MM.1S (cell line): ENCODE data around the gene RFC1.
"Not testable (repeated sequence)": the region's sequence is repeated elsewhere in the genome, so short reads cannot be mapped to it uniquely, and the experiment has no call there.

Experiments
- DNase-seq: peaks from one replicate; pipeline ENCODE4 v3.0.0-alpha.2; 2015
- H2AFZ ChIP-seq: fragments of 300-600 bp; sonication (generic); 2 replicates; pipeline ENCODE4 v1.6.0; 2016; ENCODE audit warnings: antibody characterized with exemption, low read length
- H3F3A ChIP-seq: fragments of 300-600 bp; sonication (generic); 2 replicates; pipeline ENCODE4 v1.6.1; 2016; ENCODE audit warnings: mild to moderate bottlenecking, antibody characterized with exemption, low read length, moderate library complexity, mixed read lengths; ENCODE audit not compliant: insufficient read depth
- H3K27ac ChIP-seq: fragments of 300-600 bp; sonication (generic); 2 replicates; pipeline ENCODE4 v1.5.1; 2016; ENCODE audit warnings: mild to moderate bottlenecking, low read length
- H3K27me3 ChIP-seq: fragments of 300-600 bp; sonication (generic); replicated peaks from 2 replicates; pipeline ENCODE4 v1.6.0; 2016; ENCODE audit warnings: low read length; ENCODE audit not compliant: insufficient read depth
- H3K36me3 ChIP-seq: fragments of 300-600 bp; sonication (generic); replicated peaks from 2 replicates; pipeline ENCODE4 v1.6.1; 2016; ENCODE audit warnings: mild to moderate bottlenecking, low read length, mixed read lengths; ENCODE audit not compliant: insufficient read depth
- H3K4me1 ChIP-seq: fragments of 300-600 bp; sonication (generic); 2 replicates; pipeline ENCODE4 v1.6.1; 2016; ENCODE audit warnings: low read length, mixed read lengths
- H3K4me2 ChIP-seq: fragments of 300-600 bp; sonication (generic); 2 replicates; pipeline ENCODE4 v1.6.0; 2016; ENCODE audit warnings: low read depth, low read length
- H3K4me3 ChIP-seq: fragments of 300-600 bp; sonication (generic); 2 replicates; pipeline ENCODE4 v1.5.1; 2016; ENCODE audit warnings: low read length, mixed read lengths
- H3K79me2 ChIP-seq: fragments of 300-600 bp; sonication (generic); 2 replicates; pipeline ENCODE4 v1.6.1; 2016; ENCODE audit warnings: mixed run types, low read length, mixed read lengths
- H3K9ac ChIP-seq: fragments of 300-600 bp; sonication (generic); 2 replicates; pipeline ENCODE4 v1.6.1; 2016; ENCODE audit warnings: low read length, mixed read lengths
- H3K9me2 ChIP-seq: fragments of 300-600 bp; sonication (generic); replicated peaks from 2 replicates; pipeline ENCODE4 v1.6.1; 2016; ENCODE audit warnings: mild to moderate bottlenecking, low read length, mixed read lengths; ENCODE audit not compliant: insufficient read depth
- H3K9me3 ChIP-seq: fragments of 300-600 bp; sonication (generic); replicated peaks from 2 replicates; pipeline ENCODE4 v1.6.1; 2016; ENCODE audit warnings: mild to moderate bottlenecking, low read length, mixed read lengths; ENCODE audit not compliant: insufficient read depth
- H4K20me1 ChIP-seq: fragments of 300-600 bp; sonication (generic); 2 replicates; pipeline ENCODE4 v1.6.1; 2016; ENCODE audit warnings: mild to moderate bottlenecking, low read length, moderate library complexity, mixed read lengths; ENCODE audit not compliant: insufficient read depth
- EZH2 ChIP-seq: fragments of 300-600 bp; sonication (generic); optimal IDR thresholded peaks from 2 replicates; pipeline ENCODE3; 2017; ENCODE audit warnings: low read depth, mild to moderate bottlenecking, antibody characterized with exemption, low read length, mixed read lengths
- EZH2phosphoT487 ChIP-seq: fragments of 300-600 bp; sonication (generic); IDR thresholded peaks from 2 replicates; pipeline ENCODE4 v1.6.1; 2018; ENCODE audit warnings: antibody characterized with exemption, low read length
- TF ChIP-seq, protein P1 (sequence below): fragments of 300-600 bp; sonication (generic); IDR thresholded peaks from 2 replicates; pipeline ENCODE4 v1.5.1; 2016; ENCODE audit warnings: antibody characterized with exemption, low read length, mixed read lengths

RFC1 gene

DNA sequence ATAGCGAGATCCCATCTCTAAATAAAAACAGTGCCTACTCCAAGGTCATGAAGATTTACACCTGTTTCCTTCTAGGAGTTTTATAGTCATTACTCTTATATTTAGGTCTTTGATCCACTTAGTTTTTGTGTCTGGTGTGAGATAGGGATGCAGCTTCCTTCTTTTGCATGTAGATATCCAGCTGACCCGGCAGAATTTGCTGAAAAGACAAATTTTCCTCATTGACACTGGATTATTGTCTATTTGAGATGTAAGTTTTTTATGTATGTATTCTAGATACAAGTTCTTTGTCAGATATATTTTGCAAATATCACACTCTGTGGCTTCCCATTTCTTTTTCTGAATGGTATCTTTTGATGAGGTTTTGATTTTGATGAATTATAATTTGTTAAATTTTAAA lies 85.4 kb downstream of the RFC1 start:
- no peak for DNase-seq
- TF ChIP-seq EZH2phosphoT487 (no peak), EZH2 (no peak)
- TF ChIP-seq, protein P1, sequence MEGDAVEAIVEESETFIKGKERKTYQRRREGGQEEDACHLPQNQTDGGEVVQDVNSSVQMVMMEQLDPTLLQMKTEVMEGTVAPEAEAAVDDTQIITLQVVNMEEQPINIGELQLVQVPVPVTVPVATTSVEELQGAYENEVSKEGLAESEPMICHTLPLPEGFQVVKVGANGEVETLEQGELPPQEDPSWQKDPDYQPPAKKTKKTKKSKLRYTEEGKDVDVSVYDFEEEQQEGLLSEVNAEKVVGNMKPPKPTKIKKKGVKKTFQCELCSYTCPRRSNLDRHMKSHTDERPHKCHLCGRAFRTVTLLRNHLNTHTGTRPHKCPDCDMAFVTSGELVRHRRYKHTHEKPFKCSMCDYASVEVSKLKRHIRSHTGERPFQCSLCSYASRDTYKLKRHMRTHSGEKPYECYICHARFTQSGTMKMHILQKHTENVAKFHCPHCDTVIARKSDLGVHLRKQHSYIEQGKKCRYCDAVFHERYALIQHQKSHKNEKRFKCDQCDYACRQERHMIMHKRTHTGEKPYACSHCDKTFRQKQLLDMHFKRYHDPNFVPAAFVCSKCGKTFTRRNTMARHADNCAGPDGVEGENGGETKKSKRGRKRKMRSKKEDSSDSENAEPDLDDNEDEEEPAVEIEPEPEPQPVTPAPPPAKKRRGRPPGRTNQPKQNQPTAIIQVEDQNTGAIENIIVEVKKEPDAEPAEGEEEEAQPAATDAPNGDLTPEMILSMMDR: no peak
- no peaks in the 10 kb centered on the region for H3K79me2 ChIP-seq
- H3K4me1 ChIP-seq: no peaks in the 10 kb centered on the region
- no peaks in the 10 kb centered on the region for H4K20me1 ChIP-seq
- H2AFZ ChIP-seq: no peak overlapping the region
- no peak overlapping the region for H3K9ac ChIP-seq
- H3K9me3 ChIP-seq: no peaks in the 10 kb centered on the region
- H3K36me3 ChIP-seq: no peaks in the 10 kb centered on the region; the same call in 1 of the 2 replicates
- no peak overlapping the region for H3K4me2 ChIP-seq
- H3K27me3 ChIP-seq: no peaks in the 10 kb centered on the region
- no peaks in the 10 kb centered on the region for H3F3A ChIP-seq
- H3K9me2 ChIP-seq: no peaks in the 10 kb centered on the region
- no peak overlapping the region for H3K4me3 ChIP-seq
- H3K27ac ChIP-seq: no peak overlapping the region

DNA sequence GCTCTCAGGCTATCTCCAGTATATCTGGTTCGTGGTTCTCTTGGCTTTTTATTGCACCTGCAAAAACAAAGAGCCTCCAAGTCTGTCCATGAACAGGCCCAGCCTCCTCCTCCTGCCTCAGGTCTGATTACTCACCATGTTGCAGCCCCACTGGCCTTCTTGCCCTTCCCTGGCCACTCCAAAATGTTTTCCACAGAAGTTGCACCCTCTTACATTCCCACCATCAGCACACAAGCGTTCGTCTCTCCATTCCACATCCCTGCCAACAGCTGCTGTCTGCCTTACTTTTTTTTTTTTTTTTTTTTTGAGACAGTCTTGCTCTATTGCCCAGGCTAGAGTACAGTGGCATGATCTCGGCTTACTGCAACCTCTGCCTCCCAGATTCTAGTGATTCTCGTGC lies 86.7 kb downstream of the RFC1 start:
- Histone ChIP-seq H3F3A (no peaks in the 10 kb centered on the region), H3K9me3 (no peaks in the 10 kb centered on the region), H3K27ac (no peak overlapping the region), H3K4me1 (no peaks in the 10 kb centered on the region), H3K4me3 (no peak overlapping the region), H3K9ac (no peak overlapping the region), H4K20me1 (no peaks in the 10 kb centered on the region), H3K4me2 (no peak overlapping the region), H3K27me3 (no peaks in the 10 kb centered on the region), H2AFZ (no peak overlapping the region), H3K36me3 (no peaks in the 10 kb centered on the region; the same call in 1 of the 2 replicates), H3K79me2 (no peaks in the 10 kb centered on the region), H3K9me2 (no peaks in the 10 kb centered on the region)
- TF ChIP-seq EZH2phosphoT487 (no peak), EZH2 (no peak)
- TF ChIP-seq, protein P1: no peak
- DNase-seq: no peak

DNA sequence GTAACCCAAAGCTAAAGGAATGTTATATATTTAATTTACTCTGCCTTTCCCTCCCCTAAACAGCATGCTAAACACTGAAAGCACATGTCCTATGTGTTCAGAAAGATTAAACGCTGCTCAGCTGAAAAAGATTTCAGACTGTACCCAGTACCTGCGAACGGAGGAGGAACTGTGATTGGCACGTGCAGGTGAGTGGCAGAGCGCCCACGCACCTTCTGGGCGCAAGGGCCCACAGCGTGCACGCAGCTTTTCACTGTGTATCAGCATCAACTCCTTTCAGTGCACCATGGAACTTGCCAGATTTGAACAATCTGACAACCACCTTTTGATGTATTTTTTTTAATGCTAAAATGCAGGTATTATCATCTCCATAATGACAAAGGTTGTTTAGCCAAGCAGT lies 87.7 kb downstream of the RFC1 start:
- Histone ChIP-seq H2AFZ (no peak overlapping the region), H3K27me3 (no peaks in the 10 kb centered on the region), H3K9me3 (no peaks in the 10 kb centered on the region), H3K9ac (no peak overlapping the region), H3K27ac (no peak overlapping the region), H3K36me3 (no peaks in the 10 kb centered on the region; the same call in 1 of the 2 replicates), H3K4me2 (no peak overlapping the region), H3K79me2 (no peaks in the 10 kb centered on the region), H3K9me2 (no peaks in the 10 kb centered on the region), H3F3A (no peaks in the 10 kb centered on the region), H3K4me3 (no peak overlapping the region), H3K4me1 (no peaks in the 10 kb centered on the region), H4K20me1 (no peaks in the 10 kb centered on the region)
- no peak for TF ChIP-seq EZH2phosphoT487
- TF ChIP-seq, protein P1: no peak
- no peak for TF ChIP-seq EZH2
- DNase-seq: no peak

DNA sequence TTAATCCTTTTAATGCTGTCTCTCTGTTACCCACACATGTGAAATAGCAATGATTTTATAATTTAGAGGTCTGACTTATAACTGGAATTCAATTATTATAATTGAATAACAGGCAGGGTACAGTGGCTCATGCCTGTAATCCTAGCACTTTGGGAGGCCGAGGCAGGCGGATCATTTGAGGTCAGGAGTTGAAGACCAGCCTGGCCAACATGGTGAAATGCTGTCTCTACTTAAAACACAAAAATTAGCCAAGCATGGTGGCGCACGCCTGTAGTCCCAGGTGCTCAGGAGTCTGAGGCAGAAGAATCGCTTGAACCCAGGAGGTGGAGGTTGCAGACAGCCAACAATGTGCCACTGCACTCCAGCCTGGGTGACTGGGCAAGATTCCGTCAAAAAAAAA lies 88.5 kb downstream of the RFC1 start:
- not testable (repeated sequence) for H3K79me2 ChIP-seq, H4K20me1 ChIP-seq, H3K27me3 ChIP-seq, H3K36me3 ChIP-seq, H2AFZ ChIP-seq, H3K9me2 ChIP-seq, H3K9ac ChIP-seq, H3K9me3 ChIP-seq, H3F3A ChIP-seq, DNase-seq, H3K4me3 ChIP-seq, H3K4me1 ChIP-seq, H3K4me2 ChIP-seq, H3K27ac ChIP-seq
